ENCODE measurements around the gene ABCG2. TPM values are rescaled to one million over a fixed set of nuclear protein-coding genes. Genes with fewer than 3 reads are reported as not detected.

The ABCG2 gene
- total RNA-seq, 1 experiment from 2014 or later: 0.44 TPM

DNA sequence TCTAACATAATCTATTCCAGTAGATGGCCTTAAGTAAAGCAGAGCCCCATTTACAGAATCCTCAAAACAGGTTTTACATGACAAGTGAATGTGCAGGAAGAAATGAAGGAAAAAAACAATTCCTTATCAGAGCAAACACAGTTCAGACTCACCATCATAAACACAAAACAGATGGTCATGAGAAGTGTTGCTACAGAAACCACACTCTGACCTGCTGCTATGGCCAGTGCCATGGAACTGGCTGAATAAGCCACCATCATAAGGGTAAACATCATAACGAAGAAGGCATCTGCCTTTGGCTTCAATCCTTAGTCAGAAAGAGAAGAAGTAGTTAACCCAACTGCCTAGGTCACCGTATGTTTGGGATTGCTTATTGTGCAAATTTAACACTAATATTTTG lies 61.1 kb downstream of the ABCG2 start:
- TF ChIP-seq EZH2phosphoT487 (IDR thresholded peaks at IDR 0.05; ENCODE audit: borderline replicate concordance) (no peak), FOSL1 (IDR thresholded peaks at IDR 0.05; ENCODE audit: low read depth) (no peak), CBX3 (IDR thresholded peaks at IDR 0.05; ENCODE audit: low read depth) (no peak), EZH2 (IDR thresholded peaks at IDR 0.05) (no peak), ZFX (IDR thresholded peaks at IDR 0.05) (no peak), SP1 (IDR thresholded peaks at IDR 0.05; ENCODE audit: low read depth) (no peak), SIN3A (IDR thresholded peaks at IDR 0.05; ENCODE audit: low read depth) (no peak), JUND (IDR thresholded peaks at IDR 0.05) (no peak)
- TF ChIP-seq, protein P1, sequence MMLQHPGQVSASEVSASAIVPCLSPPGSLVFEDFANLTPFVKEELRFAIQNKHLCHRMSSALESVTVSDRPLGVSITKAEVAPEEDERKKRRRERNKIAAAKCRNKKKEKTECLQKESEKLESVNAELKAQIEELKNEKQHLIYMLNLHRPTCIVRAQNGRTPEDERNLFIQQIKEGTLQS (IDR thresholded peaks at IDR 0.05): no peak
- TF ChIP-seq, protein P2, sequence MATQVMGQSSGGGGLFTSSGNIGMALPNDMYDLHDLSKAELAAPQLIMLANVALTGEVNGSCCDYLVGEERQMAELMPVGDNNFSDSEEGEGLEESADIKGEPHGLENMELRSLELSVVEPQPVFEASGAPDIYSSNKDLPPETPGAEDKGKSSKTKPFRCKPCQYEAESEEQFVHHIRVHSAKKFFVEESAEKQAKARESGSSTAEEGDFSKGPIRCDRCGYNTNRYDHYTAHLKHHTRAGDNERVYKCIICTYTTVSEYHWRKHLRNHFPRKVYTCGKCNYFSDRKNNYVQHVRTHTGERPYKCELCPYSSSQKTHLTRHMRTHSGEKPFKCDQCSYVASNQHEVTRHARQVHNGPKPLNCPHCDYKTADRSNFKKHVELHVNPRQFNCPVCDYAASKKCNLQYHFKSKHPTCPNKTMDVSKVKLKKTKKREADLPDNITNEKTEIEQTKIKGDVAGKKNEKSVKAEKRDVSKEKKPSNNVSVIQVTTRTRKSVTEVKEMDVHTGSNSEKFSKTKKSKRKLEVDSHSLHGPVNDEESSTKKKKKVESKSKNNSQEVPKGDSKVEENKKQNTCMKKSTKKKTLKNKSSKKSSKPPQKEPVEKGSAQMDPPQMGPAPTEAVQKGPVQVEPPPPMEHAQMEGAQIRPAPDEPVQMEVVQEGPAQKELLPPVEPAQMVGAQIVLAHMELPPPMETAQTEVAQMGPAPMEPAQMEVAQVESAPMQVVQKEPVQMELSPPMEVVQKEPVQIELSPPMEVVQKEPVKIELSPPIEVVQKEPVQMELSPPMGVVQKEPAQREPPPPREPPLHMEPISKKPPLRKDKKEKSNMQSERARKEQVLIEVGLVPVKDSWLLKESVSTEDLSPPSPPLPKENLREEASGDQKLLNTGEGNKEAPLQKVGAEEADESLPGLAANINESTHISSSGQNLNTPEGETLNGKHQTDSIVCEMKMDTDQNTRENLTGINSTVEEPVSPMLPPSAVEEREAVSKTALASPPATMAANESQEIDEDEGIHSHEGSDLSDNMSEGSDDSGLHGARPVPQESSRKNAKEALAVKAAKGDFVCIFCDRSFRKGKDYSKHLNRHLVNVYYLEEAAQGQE (IDR thresholded peaks at IDR 0.05; ENCODE audit: low read depth): no peak
- POLR2A ChIA-PET: no interaction called here

More for the DNA sequence above, 61.1 kb downstream of the ABCG2 start:
- ATAC-seq (no peak), DNase-seq (ENCODE audit: low read depth, low spot score) (no peak)
- H3K27ac ChIP-seq (ENCODE audit: low read depth, low read length): no peak overlapping the region
- no peaks in the 10 kb centered on the region for H3K36me3 ChIP-seq (ENCODE audit: control insufficient read depth in 1 of 2, insufficient read depth in 2 of 2, low read length in 2 of 2)
- no peak overlapping the region for H3K9ac ChIP-seq (ENCODE audit: low read length)
- no peaks in the 10 kb centered on the region for H3K9me3 ChIP-seq (ENCODE audit: control insufficient read depth in 1 of 2, insufficient read depth in 1 of 2, low read depth in 1 of 2, low read length in 2 of 2)
- H3K4me1 ChIP-seq (ENCODE audit: control insufficient read depth in 1 of 2, insufficient read depth in 2 of 2, low read length in 2 of 2): no peaks in the 10 kb centered on the region
- no peak overlapping the region for H3K4me2 ChIP-seq (ENCODE audit: low read length)
- RAD21 ChIA-PET (ENCODE audit: low non-redundant PET in 1 of 2, low total read pairs in 2 of 2, uncharacterized antibody in 2 of 2, unreplicated experiment in 2 of 2): no interaction called here
- no TSS peak for BruUV-seq (replicated peaks)
- no peaks in the 10 kb centered on the region for H3K79me2 ChIP-seq (ENCODE audit: insufficient read depth, low read length)
- no peaks in the 10 kb centered on the region for H4K20me1 ChIP-seq (ENCODE audit: insufficient read depth)
- H2AFZ ChIP-seq (ENCODE audit: low read depth, low read length, poor library complexity, severe bottlenecking): no peak overlapping the region
- H3K27me3 ChIP-seq (ENCODE audit: insufficient read depth, low read length): no peaks in the 10 kb centered on the region
- H3K9me2 ChIP-seq (ENCODE audit: insufficient read depth): no peaks in the 10 kb centered on the region
- intact Hi-C loops (cut with micrococcal nuclease): no loop called here
- H3K4me3 ChIP-seq (replicated peaks in 1 of 2; ENCODE audit: low read depth in 1 of 2, low read length in 2 of 2): no peak overlapping the region
- CTCF ChIA-PET: no interaction called here
